Measurements from ENCODE around the gene TRPT1.

Gene TRPT1

DNA sequence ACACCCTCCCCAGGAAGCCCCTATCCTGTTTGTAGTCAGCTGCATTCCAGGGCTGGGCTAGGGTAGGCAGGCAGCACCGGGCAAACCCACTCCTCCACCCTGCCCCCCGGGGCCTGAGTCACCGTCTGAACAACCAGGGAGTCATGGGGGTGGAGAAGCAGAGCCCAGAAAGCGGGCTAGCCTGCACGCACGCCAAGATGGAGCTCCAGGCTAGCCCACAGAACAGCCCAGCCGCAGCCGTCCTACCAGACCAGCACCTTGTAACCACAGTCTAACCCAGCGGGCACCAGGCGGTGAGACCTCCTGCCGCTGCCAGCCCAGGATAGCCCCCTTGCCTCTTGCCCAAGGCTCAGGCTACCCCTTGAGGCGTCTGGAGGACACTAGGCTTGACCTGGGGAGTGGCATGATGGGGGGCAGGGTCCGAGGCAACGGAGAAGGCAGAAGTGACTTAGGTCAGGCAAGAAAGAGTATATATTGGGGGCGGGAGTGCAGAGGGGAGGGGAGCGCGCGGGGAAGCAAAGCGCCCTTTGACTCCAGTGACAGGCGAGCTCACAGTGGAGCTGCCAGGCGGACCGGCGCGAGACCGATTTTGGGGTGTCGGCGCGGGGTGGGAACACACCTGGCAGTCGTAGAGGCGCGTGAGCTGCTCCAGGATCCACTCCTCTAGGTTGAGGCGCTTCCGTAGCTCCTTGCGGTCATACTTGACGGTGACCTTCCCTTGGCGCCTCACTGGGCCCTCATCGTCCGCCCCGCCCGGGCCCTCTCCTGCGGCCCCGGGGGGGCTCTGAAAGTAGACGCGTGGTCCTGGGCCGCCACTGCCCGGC lies 20.0 kb upstream of the TRPT1 start:
- in situ Hi-C loops (cut with HindIII; ENCODE audit: low sequenced_read_pairs): no loop called here

DNA sequence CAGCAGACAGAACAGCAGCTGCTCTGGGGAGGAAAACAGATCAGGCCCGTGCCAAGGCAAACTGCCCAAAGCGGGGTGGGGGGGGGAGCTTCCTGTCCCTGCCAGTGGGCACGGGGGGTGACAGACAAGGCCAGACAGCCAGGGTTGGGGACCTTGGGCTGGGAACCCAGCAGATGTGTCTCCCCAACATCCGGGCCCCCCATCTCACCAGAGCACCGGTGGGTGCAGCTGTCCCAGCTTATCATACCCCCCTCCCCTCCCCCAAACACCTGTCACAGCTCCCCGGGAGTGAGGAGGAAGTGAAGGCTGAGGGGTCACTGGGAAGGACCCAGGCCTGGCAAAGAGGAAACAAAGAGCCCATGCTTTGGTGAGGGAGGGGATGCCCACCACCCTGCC lies 19.4 kb upstream of the TRPT1 start:
- in situ Hi-C loops (cut with HindIII; ENCODE audit: low sequenced_read_pairs): no loop called here

DNA sequence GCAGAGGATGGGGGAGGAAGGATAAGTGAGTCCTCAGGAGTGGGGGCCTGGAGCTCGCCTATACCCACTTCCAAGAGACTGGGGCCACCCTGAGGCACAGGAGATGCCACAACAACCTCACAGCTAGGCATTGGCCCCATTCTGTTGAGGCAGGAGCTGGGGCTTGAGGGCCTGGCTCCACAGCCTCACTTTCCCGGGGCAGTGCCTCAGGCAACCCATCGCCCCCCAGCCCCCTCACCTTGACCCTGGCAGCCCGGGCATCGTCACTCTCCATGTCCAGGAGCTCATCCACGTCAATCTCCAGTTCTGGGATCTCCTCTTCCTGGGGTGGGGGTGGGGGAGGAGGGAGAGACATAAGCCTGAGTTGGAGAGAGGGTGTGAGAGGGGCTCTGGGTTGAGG lies 19.0 kb upstream of the TRPT1 start:
- in situ Hi-C loops (cut with HindIII; ENCODE audit: low sequenced_read_pairs): no loop called here

DNA sequence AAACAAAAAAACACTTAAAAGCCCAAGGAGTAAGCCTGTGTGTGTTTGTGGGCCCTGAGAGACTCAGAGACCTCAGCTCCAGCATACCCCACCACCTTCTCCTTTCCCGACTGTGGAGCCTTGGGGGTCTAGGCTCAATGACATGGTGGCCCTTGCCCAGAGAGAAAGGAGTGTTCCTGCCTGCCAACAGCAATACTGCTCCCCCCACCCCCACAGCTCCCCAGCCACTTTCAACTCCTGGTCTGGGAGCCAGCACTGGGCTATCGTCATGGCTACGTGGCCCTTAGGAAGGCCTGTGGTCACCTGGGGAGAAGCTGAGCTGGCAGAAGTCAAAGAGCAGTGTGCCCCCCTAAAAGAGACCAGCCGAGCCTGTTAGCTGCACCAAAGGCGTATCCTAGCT lies 18.1 kb upstream of the TRPT1 start:
- in situ Hi-C loops (cut with HindIII; ENCODE audit: low sequenced_read_pairs): no loop called here

DNA sequence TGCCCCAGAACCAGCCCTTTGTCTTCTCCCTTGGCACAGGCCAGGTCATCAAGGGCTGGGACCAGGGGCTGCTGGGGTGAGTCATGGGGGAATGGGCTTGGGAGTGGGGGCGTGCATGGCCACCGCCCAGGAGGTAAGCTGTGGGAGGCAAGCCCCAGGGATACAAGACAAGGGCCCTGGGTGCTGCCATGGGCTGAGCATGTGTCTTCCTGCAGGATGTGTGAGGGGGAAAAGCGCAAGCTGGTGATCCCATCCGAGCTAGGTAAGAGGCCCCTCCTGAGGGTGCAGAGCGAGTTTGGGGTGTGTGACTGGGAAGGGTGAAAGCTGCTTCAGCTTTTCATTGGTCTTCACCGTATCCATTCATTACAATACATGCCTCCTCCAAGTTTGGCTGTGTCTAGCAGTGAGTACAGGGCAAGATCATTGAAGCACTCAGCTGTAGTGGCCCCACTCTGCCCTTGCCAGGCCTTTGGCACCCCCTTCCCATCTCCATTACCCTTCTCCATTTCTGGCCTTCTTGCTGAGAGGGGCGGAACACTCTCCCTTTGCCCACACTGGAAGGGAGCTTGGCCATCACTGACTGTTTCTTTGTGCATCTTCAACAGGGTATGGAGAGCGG lies 17.4 kb upstream of the TRPT1 start:
- in situ Hi-C loops (cut with HindIII; ENCODE audit: low sequenced_read_pairs): no loop called here

DNA sequence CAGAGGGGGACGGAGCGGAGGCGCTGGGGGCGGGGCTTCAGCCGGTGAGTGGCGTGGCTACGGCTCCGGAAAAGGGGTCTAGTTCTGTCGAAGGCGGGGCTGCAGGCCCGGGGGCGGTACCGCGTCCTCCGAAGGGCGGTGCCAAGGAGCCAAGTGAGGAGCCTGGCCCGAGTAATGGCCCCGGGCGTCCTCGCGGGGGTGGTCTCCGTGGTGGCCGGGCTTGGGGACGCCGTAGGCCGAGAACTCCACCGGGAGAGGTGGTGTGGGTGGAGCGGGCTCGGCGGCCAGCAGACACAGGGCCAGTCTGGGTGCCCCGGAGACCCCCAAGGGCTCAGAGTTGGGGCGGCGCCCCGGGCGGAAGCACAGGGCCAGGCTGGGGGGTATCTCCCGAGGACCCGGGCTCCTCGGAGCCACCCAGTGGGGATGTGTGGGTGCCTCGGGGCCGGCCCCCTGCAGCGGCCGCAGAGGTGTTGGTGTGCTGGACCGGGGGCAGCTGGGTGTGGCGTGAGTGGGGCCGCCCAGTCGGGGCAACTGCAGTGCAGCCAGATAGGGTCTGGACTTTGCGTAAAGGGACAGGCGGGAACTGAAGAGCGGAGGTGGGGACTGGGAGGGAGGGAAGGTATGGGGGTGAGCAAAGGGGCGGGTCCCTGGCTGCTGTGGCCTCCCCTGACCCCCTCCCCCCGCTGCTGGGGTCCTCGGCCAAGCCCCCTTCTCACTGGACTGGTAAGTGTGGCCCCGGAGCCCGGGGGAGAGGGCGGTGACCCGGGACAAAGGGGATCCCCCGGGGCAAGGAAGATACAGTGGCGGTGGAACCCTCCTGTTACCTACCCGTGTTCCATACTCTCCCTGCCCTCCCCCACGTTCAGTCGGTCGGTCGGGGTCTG lies 15.7 kb upstream of the TRPT1 start:
- in situ Hi-C loops (cut with HindIII; ENCODE audit: low sequenced_read_pairs): no loop called here

DNA sequence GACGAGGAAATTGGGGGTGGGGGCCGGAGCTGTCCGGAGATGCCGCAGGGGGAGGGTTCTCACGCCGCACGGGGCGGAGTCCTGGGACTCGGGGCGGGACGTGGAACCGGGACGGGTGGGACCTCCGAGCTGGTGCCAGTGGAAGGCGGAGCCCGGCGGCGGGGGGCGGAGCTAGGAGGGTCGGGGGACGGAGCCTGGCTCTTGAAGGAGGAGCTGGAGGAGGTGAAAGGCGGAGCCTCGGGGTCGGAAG lies 15.2 kb upstream of the TRPT1 start:
- in situ Hi-C loops (cut with HindIII; ENCODE audit: low sequenced_read_pairs): no loop called here

DNA sequence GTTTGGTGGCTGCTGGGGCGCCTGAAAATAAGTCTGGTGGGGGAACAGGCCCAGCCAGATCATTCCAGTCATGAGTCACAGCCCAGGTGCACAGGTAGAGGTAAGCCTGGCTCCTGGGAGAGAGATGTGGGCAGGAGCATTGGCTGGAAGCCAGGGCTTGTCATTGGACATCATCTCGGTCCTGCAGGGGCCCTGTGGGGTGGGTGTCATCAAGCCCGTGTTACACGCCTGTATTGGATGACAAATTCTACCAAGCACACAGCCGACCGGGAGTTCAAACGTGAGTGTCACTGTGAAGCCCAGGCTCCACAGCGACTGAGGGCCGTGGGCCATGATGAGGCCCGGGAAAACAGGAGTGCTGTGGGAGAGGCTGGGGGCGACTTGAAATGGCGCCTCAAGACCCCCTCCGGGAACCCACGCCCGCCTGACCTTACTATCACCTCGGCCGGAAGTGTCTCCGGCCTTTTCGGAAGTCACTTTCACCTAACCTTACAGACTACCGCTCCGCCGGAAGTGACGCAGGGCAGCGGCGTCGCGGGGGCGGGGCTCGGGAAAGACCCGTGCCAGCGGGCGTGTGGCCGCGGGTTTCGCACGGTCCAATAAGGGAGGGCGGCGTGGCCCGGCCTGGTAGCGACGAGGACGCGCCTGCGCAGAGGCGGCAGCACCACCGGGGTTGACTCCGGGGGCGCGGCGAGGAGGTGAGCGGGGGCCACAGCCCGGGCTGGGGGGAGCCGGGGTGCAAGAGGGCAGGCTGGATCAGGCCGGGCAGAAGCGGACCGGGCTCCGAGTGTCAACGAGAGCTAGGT lies 14.7 kb upstream of the TRPT1 start, which contains the start of gene FKBP2:
FKBP2 (plus strand) TSS at position 661 of the 806 bp plus-strand sequence. CDS start 1,293 bp downstream, outside the sequence.
- in situ Hi-C loops (cut with HindIII; ENCODE audit: low sequenced_read_pairs): no loop called here

DNA sequence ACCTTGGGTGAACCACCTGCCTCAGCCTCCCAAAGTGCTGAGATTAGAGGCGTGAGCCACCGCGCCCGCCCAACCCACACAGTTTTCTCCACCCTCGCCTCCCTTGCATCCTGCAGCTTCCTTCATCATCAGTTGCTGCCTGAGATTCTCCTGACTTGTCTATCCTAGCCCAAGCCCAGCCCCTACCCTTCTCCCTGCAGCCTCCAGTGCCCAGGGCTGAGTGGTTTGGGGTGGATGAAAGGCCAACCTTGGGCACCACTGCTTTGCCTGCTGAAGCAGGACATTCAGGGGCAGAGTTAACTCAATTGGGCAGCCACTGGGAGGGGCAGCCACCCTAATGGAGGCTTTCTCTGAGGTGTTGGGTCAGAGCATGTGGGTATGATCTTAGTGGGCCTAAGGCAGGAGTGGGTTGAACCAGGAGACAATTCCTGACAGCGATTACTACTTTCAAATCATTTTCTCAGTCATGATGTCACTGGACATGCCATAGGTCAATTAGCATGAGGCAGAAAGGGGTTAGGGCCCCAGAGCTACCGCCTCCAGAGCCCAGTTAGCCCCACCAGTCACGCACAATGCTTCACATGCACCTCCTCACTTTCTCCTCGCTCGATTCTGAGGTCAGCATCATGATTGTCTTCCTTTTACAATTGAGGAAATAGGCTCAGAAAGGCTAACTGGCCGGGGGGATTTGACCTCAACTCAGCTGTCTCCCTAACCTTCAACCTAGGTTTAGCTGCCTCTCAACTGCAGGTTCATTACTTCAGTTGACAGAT lies 13.9 kb upstream of the TRPT1 start:
- in situ Hi-C loops (cut with HindIII; ENCODE audit: low sequenced_read_pairs): no loop called here

DNA sequence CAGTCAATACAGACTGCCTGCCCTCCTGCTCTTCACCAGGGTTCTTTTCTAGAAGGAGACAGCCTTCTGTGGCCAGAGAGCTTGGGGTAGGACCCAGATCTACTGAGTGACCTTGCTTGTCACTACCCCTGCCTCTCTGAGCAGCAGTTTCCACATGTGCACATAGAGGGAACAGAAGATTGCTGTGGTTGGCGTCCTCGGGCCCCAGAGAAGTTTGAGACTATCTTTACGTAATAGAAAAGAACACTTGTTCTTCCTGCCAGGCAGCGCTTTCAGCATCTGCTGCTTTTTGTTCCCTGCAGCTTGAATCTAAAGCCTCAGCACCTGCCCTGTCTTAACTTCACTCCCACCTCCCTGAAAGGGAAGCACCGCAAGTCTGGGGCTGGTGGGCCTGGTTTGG lies 13.0 kb upstream of the TRPT1 start:
- in situ Hi-C loops (cut with HindIII; ENCODE audit: low sequenced_read_pairs): no loop called here

DNA sequence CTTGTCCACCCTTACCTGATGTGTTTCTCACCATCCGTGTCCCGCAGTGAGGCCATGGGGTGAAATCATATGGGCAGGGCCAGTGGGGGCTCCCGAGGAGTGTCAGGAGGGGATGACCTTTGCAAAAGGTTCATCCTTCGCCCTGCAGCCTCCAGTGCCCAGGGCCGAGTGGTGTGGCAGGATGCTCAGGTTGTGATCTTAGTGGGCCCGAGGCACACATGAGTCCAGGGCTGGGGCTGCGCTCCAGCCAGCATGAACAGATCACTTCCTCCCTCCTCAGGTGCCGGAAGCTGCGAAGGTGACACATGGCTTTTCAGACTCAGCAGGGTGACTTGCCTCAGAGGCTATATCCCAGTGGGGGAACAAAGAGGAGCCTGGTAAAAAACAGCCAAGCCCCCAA lies 12.1 kb upstream of the TRPT1 start:
- in situ Hi-C loops (cut with HindIII; ENCODE audit: low sequenced_read_pairs): no loop called here

DNA sequence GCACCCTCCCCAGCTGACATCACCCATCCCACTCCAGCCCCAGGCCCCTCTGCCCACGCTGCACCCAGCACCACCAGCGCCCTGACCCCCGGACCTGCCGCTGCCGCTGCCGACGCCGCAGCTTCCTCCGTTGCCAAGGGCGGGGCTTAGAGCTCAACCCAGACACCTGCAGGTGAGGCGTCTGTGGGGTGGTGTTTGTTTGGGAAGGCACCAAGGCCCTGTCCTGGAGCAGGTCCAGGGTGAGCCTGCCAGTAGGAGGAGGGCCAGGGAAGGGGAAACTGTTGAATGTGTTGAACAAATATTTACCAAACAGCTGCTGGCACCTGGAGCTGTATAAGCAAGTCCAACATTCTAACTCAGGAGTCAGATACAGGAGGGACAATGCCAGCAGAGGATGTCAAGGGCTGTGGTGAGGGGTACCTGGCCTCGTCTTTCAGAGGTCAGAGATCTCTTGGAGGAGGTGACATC lies 11.5 kb upstream of the TRPT1 start:
- in situ Hi-C loops (cut with HindIII; ENCODE audit: low sequenced_read_pairs): no loop called here

DNA sequence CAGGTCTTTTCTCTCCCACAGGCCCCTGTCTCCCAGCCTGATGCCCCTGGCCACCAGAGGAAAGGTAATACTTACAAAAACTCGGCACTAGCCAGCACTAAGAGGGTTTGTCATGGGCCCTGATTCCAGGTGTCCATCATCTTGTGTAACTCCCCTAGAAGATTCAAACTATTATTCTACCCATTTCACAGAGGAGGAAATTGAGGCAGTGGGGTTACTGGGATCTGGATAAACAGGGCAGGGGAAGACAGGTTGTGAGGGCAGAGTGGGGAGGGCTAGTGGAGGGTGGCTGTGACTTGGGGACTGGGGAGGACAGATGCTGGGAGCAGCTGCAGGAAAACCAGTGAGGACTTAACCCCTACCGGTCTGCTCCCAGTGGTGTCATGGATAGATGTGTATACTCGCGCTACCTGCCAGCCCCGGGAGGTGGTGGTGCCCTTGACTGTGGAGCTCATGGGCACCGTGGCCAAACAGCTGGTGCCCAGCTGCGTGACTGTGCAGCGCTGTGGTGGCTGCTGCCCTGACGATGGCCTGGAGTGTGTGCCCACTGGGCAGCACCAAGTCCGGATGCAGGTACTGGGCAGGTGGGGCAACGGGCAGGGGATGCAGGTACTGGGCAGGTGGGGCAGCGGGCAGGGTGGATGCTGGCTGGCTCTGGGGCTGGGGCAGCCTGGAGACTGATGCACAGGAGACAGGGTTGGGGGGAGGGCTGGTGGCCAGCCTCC lies 9.6 kb upstream of the TRPT1 start:
- in situ Hi-C loops (cut with HindIII; ENCODE audit: low sequenced_read_pairs): no loop called here

DNA sequence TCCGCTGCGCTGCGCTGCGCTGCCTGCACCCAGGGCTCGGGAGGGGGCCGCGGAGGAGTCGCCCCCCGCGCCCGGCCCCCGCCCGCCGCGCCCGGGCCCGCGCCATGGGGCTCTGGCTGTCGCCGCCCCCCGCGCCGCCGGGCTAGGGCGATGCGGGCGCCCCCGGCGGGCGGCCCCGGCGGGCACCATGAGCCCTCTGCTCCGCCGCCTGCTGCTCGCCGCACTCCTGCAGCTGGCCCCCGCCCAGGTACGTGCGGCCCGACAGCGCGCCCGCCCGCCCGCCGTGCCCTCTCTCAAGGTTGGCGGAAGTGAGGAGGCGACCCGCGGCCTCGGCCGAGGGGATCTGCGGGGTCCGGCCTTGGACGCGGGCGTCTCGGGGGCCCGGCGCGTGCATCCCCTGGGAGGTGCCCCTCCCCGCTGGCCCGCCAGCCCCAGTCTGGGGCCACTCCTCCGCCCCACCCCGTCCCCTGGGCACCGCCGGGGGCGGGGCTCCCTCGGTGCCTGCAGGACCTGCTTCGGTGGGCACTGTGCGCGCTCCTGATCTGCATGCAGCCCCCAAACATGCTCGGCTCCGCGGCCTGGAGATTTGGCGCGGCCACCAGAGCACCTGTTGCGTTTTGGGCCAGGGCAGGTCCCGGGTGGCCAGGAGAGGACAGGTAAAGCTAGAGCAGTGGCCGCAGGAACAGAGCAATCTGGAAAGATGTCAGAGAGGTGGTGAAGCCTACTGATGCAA lies 8.8 kb upstream of the TRPT1 start:
- in situ Hi-C loops (cut with HindIII; ENCODE audit: low sequenced_read_pairs): no loop called here

DNA sequence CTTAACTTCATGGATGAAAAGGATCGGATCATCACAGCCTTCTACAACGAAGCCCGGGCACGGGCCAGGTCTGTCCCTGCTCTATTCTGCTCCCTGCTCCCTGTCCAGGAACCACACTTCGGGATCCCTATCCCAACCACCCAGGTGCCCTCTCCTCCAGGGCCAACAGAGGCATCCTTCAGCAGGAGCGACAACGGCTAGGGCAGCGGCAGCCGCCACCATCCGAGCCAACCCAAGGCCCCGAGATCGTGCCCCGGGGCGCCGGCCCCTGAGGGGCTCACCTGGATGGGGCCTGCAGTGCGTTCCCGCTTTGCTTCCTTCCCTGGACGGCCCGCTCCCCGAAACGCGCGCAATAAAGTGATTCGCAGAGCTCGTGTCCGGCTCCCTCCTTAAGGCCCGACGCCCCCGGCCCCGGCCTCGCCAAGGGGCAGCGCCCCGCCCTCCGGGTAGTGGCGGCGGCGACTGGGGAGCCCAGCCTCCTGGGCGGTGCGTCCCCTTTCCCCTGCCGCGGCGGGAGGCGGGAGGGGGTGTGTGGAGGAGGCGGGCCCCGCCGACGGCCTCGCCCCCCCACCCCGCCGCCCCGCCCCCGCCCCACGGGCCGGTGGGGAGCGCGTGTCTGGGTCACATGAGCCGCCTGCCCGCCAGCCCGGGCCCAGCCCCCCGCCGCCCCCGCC lies 8.1 kb upstream of the TRPT1 start, which contains the start of gene VEGFB:
VEGFB (plus strand) TSS at position 672 of the 674 bp plus-strand sequence. CDS start 250 bp downstream, outside the sequence.
- in situ Hi-C loops (cut with HindIII; ENCODE audit: low sequenced_read_pairs): no loop called here

DNA sequence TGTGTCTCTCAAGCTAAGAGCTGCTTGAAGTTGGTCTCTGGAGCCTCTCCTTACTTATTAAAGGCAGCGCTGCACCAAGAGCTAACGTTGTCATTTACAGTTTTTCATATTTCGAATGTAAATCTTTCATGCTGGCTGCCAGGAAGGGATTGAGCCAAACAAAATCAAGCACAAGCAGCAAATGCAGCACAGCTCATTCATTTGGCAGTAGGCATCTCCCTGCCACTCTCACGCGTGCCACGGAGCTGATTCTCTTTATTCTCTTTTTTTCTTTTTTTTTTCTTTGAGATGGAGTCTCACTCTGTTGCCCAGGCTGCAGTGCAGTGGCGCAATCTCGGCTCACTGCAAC lies 7.0 kb upstream of the TRPT1 start:
- in situ Hi-C loops (cut with HindIII; ENCODE audit: low sequenced_read_pairs): no loop called here

DNA sequence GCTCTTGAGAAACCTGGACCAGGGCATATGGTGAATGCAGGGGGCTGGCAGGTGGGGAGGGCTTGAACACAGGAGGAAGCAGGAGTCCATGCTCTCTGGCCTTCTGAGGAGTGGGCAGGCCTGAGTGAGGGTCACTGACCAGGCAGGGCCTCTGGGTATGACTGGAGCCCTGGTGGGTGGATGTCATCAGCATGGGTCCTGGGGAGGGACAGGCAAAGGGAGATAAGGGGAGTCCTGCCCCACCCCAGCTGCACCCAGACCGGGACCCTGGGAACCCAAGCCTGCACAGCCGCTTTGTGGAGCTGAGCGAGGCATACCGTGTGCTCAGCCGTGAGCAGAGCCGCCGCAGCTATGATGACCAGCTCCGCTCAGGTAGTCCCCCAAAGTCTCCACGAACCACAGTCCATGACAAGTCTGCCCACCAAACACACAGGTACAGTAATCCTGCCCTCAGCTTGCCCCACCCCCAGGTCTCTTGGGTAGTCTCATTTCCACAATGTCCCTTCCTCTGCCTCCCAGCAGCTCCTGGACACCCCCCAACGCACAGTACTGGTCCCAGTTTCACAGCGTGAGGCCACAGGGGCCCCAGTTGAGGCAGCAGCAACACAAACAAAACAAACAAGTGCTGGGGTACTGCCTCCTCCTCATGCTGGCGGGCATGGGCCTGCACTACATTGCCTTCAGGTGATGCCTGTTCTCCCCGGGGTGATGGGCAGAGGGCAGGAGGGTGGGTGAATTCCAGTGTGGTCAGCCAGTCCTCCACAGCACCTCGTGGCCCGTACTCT lies 6.4 kb upstream of the TRPT1 start:
- in situ Hi-C loops (cut with HindIII; ENCODE audit: low sequenced_read_pairs): no loop called here
